ENCODE results near the gene C14orf119. TPM values are rescaled to one million over a fixed set of nuclear protein-coding genes. Genes with fewer than 3 reads are reported as not detected.
A peak's percentile ranks its signal among the peaks of the same experiment; 100 is the strongest.

Gene C14orf119
- total and polyA plus RNA-seq, 9 of the 15 experiments (the other 6 are each of a cell fraction or from before 2014, with no cell fraction given) = 36.7 to 251 (median 51.8) TPM

DNA sequence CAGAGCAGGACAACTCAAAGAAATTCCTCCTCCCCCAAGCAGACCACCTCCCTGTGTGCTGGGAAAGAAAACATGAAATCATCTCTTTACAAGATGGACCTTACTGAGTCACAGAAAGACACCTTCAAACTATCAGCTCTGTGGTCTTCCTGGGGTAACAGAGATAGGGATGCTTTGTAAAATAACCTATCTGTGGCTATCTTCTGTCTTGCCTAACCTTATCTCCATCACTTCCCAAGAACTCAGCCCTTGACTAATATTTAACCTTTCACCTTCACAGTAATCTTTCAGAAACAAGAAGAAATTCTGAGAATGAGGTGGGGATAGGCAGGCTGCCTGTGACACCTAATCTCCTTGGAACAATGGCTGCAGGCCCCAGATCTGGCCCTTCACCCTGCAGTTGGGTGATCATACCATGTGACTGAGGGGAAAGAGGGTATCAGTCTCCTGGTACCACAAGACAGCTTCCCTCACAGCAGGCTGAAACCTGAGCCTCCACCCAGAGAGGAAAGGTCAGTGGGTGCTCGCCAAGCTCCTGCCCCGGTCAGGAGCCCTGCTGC, 51.1 kb downstream of the C14orf119 start (continued):
- TF ChIP-seq, protein P1, sequence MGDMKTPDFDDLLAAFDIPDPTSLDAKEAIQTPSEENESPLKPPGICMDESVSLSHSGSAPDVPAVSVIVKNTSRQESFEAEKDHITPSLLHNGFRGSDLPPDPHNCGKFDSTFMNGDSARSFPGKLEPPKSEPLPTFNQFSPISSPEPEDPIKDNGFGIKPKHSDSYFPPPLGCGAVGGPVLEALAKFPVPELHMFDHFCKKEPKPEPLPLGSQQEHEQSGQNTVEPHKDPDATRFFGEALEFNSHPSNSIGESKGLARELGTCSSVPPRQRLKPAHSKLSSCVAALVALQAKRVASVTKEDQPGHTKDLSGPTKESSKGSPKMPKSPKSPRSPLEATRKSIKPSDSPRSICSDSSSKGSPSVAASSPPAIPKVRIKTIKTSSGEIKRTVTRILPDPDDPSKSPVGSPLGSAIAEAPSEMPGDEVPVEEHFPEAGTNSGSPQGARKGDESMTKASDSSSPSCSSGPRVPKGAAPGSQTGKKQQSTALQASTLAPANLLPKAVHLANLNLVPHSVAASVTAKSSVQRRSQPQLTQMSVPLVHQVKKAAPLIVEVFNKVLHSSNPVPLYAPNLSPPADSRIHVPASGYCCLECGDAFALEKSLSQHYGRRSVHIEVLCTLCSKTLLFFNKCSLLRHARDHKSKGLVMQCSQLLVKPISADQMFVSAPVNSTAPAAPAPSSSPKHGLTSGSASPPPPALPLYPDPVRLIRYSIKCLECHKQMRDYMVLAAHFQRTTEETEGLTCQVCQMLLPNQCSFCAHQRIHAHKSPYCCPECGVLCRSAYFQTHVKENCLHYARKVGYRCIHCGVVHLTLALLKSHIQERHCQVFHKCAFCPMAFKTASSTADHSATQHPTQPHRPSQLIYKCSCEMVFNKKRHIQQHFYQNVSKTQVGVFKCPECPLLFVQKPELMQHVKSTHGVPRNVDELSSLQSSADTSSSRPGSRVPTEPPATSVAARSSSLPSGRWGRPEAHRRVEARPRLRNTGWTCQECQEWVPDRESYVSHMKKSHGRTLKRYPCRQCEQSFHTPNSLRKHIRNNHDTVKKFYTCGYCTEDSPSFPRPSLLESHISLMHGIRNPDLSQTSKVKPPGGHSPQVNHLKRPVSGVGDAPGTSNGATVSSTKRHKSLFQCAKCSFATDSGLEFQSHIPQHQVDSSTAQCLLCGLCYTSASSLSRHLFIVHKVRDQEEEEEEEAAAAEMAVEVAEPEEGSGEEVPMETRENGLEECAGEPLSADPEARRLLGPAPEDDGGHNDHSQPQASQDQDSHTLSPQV (IDR thresholded peaks at IDR 0.05) = peak; percentile 80; the same call in 1 of the 2 replicates
- TF ChIP-seq ZNF232 (CRISPR knock-in tag; IDR thresholded peaks at IDR 0.05) (no peak), ATF1 (CRISPR knock-in tag; IDR thresholded peaks at IDR 0.05) (no peak), ATF1 (tag; IDR thresholded peaks at IDR 0.05) (peak; percentile 64), ZNF3 (CRISPR knock-in tag; IDR thresholded peaks at IDR 0.05) (no peak), LCOR (CRISPR knock-in tag; IDR thresholded peaks at IDR 0.05) (peak; percentile 98), NELFE (IDR thresholded peaks at IDR 0.05; ENCODE audit: insufficient read depth, insufficient read length) (no peak), TRIM28 (IDR thresholded peaks at IDR 0.05) (peak; percentile 38; the same call in 1 of the 2 replicates), ZNF644 (tag; IDR thresholded peaks at IDR 0.05; ENCODE audit: low read depth) (peak; percentile 89), ZNF263 (CRISPR knock-in tag; IDR thresholded peaks at IDR 0.05; ENCODE audit: borderline replicate concordance) (no peak), TEAD2 (tag; IDR thresholded peaks at IDR 0.05) (no peak), NR2F6 (CRISPR knock-in tag; IDR thresholded peaks at IDR 0.05) (peak; percentile 43; the same call in 1 of the 2 replicates), VEZF1 (CRISPR knock-in tag; IDR thresholded peaks at IDR 0.05) (peak; percentile 61), RFX1 (IDR thresholded peaks at IDR 0.05) (no peak), PTTG1 (tag; IDR thresholded peaks at IDR 0.05; ENCODE audit: low read depth) (no peak), BRD4 (IDR thresholded peaks at IDR 0.05) (no peak), HBP1 (CRISPR knock-in tag; IDR thresholded peaks at IDR 0.05) (0 out of 2 replicates have a peak, but pooled peaks have one; percentile 35), TOE1 (IDR thresholded peaks at IDR 0.05; ENCODE audit: borderline replicate concordance) (peak; percentile 81), TOE1 (CRISPR knock-in tag; IDR thresholded peaks at IDR 0.05; ENCODE audit: borderline replicate concordance, low read depth) (no peak), E2F3 (CRISPR knock-in tag; IDR thresholded peaks at IDR 0.05) (no peak)
- TF ChIP-seq, protein P2, sequence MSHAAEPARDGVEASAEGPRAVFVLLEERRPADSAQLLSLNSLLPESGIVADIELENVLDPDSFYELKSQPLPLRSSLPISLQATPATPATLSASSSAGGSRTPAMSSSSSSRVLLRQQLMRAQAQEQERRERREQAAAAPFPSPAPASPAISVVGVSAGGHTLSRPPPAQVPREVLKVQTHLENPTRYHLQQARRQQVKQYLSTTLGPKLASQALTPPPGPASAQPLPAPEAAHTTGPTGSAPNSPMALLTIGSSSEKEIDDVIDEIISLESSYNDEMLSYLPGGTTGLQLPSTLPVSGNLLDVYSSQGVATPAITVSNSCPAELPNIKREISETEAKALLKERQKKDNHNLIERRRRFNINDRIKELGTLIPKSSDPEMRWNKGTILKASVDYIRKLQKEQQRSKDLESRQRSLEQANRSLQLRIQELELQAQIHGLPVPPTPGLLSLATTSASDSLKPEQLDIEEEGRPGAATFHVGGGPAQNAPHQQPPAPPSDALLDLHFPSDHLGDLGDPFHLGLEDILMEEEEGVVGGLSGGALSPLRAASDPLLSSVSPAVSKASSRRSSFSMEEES (CRISPR knock-in tag; IDR thresholded peaks at IDR 0.05) = peak; percentile 66

Data from K562 (cell line).